Prostate gland (tissue), 2 donors: ENCODE data around the gene CENPL. TPM values are rescaled to one million over a fixed set of nuclear protein-coding genes. Genes with fewer than 3 reads are reported as not detected.
"Not testable (repeated sequence)": the region's sequence is repeated elsewhere in the genome, so short reads cannot be mapped to it uniquely, and the experiment has no call there.

Source experiments
- DNase-seq: peaks from one replicate; pipeline ENCODE4 v3.0.0-alpha.2; 2019; ENCODE audit warnings: low spot score
- H3K27ac ChIP-seq, 2 donors: fragments of 200-600 bp; sonication (generic); 2 replicates each; pipeline ENCODE4 v1.5.1; 2017 to 2019
- H3K27me3 ChIP-seq: fragments of 200-600 bp; sonication (generic); replicated peaks from 2 replicates; pipeline ENCODE4 v1.5.1; 2019; ENCODE audit not compliant: insufficient read depth
- H3K36me3 ChIP-seq, 2 donors: fragments of 200-600 bp; sonication (generic); 1 replicate in 1 of 2; 2 replicates in 1 of 2; pipeline versions ENCODE4 v1.5.1 to v1.8.1; 2017 to 2019
- H3K4me1 ChIP-seq: fragments of 200-600 bp; sonication (generic); replicated peaks from 2 replicates; pipeline ENCODE4 v1.5.1; 2019
- H3K4me3 ChIP-seq, 2 donors: fragments of 200-600 bp; sonication (generic); 2 replicates each; pipeline ENCODE4 v1.5.1; 2017 to 2019
- H3K9me3 ChIP-seq: fragments of 200-600 bp; sonication (generic); 2 replicates; pipeline ENCODE4 v1.5.1; 2017
- CTCF ChIP-seq, 4 experiments: fragments of 200-600 bp in 2 of 4; fragments of 450-650 bp in 2 of 4; sonication (generic) in 2 of 4; IDR thresholded peaks; 1 replicate in 3 of 4; 2 replicates in 1 of 4; pipeline ENCODE4 v1.5.1; 2016 to 2019; ENCODE audit warnings: antibody characterized with exemption in 4 of 4, mild to moderate bottlenecking in 2 of 4, moderate library complexity in 2 of 4
- POLR2A ChIP-seq: fragments of 450-650 bp; IDR thresholded peaks from one replicate; pipeline ENCODE4 v1.6.1; 2016; ENCODE audit warnings: antibody characterized with exemption, mild to moderate bottlenecking
- POLR2AphosphoS5 ChIP-seq: sonication (generic); formaldehyde crosslinking; IDR thresholded peaks from one replicate; pipeline ENCODE4 v1.6.1; 2017; ENCODE audit warnings: antibody characterized with exemption
- WGBS: methylation state at CpG from one replicate; pipeline ENCODE4 v1.1.5; 2018; 5-methylcytosine and 5-hydroxymethylcytosine counted together
- intact Hi-C: fragments of 100-400 bp; cut with DNase I; formaldehyde crosslinking; loops from one replicate; pipeline ENCODE4 v1.14.2; 2022
- total RNA-seq, 2 donors: library from RNA; depleted of rRNA; stranded (reverse); fragments of >200 nt; gene quantifications; one replicate each; pipeline ENCODE4 v1.1.0, GENCODE V29; 2016

The CENPL gene
- total RNA-seq, 2 donors from 2014 or later = 5.7 to 9.4 TPM

GRCh38 chr1:173771560-173771959 is 53.1 kb downstream of the CENPL start:
- Histone ChIP-seq H3K4me3 (no peak overlapping the region), H3K27ac (no peak overlapping the region), H3K27me3 (no peaks in the 10 kb centered on the region), H3K4me1 (no peaks in the 10 kb centered on the region), H3K9me3 (no peaks in the 10 kb centered on the region), H3K36me3 (no peaks in the 10 kb centered on the region)
- no peak for TF ChIP-seq CTCF (IDR thresholded peaks at IDR 0.05)
- no peak for TF ChIP-seq POLR2AphosphoS5
- no peak for TF ChIP-seq POLR2A
- WGBS = 97% methylated on average over 1 of the region's 1 CpG
- intact Hi-C loops = no loop called here
- no peak for DNase-seq

- H3K27ac ChIP-seq, intact Hi-C loops, H3K36me3 ChIP-seq, H3K4me3 ChIP-seq, H3K27me3 ChIP-seq, H3K9me3 ChIP-seq, H3K4me1 ChIP-seq, DNase-seq: not testable (repeated sequence)
- 96% methylated on average over 9 of the region's 9 CpGs for WGBS
Measured at GRCh38 chr1:173770330-173770729, 54.4 kb downstream of the CENPL start.

- no peaks in the 10 kb centered on the region for H3K36me3 ChIP-seq
- no peak overlapping the region for H3K27ac ChIP-seq
- no peak for TF ChIP-seq POLR2AphosphoS5
- no peak for TF ChIP-seq CTCF (IDR thresholded peaks at IDR 0.05)
- TF ChIP-seq POLR2A = no peak
- intact Hi-C loops = no loop called here
- no peak overlapping the region for H3K4me3 ChIP-seq
- H3K9me3 ChIP-seq = no peaks in the 10 kb centered on the region
- H3K27me3 ChIP-seq = no peaks in the 10 kb centered on the region
- no peak for DNase-seq
- 93% methylated on average over 3 of the region's 3 CpGs for WGBS
- no peaks in the 10 kb centered on the region for H3K4me1 ChIP-seq
Measured at GRCh38 chr1:173768827-173769226, 55.9 kb downstream of the CENPL start.

- no peak overlapping the region for H3K4me3 ChIP-seq
- DNase-seq = no peak
- H3K4me1 ChIP-seq = no peaks in the 10 kb centered on the region
- no peak overlapping the region for H3K27ac ChIP-seq
- no peaks in the 10 kb centered on the region for H3K27me3 ChIP-seq
- H3K9me3 ChIP-seq = no peaks in the 10 kb centered on the region
- H3K36me3 ChIP-seq = no peaks in the 10 kb centered on the region
- TF ChIP-seq CTCF (IDR thresholded peaks at IDR 0.05) (no peak), POLR2AphosphoS5 (no peak)
- intact Hi-C loops = no loop called here
- 44% methylated on average over 2 of the region's 2 CpGs for WGBS
Measured at GRCh38 chr1:173768206-173768605, 56.5 kb downstream of the CENPL start.

GRCh38 chr1:173764331-173764730 is 60.4 kb downstream of the CENPL start:
- H3K9me3 ChIP-seq, H3K4me1 ChIP-seq, intact Hi-C loops, H3K27ac ChIP-seq, H3K36me3 ChIP-seq, H3K27me3 ChIP-seq, DNase-seq, H3K4me3 ChIP-seq: not testable (repeated sequence)
- 97% methylated on average over 6 of the region's 6 CpGs for WGBS

- Histone ChIP-seq H3K4me3 (no peak overlapping the region), H3K27ac (no peak overlapping the region), H3K9me3 (no peaks in the 10 kb centered on the region), H3K36me3 (peaks cover 0 to 7% of the 10 kb centered on the region in 2 donors), H3K27me3 (no peaks in the 10 kb centered on the region), H3K4me1 (no peaks in the 10 kb centered on the region)
- no peak for TF ChIP-seq CTCF (IDR thresholded peaks at IDR 0.05)
- TF ChIP-seq POLR2AphosphoS5 = no peak
- no peak for TF ChIP-seq POLR2A
- intact Hi-C loops = no loop called here
- WGBS = 99% methylated on average over 5 of the region's 5 CpGs
- no peak for DNase-seq
Measured at GRCh38 chr1:173758980-173759379, 65.7 kb downstream of the CENPL start.
